Progenitor cell of endocrine pancreas (in vitro differentiated cells): ENCODE results near the gene MAP3K4. TPM values are rescaled to one million over a fixed set of nuclear protein-coding genes. Genes with fewer than 3 reads are reported as not detected.
"Not testable (repeated sequence)": the region's sequence is repeated elsewhere in the genome, so short reads cannot be mapped to it uniquely, and the experiment has no call there.

Experiments used
- DNase-seq: peaks from one replicate; pipeline ENCODE4 v3.0.0; 2021; ENCODE audit warnings: low spot score; ENCODE audit not compliant: unreplicated experiment
- H3K27ac Mint-ChIP-seq: 2 replicates; pipeline ENCODE4 v1.8.0; 2021; ENCODE audit warnings: mild to moderate bottlenecking, moderate library complexity, mixed read lengths
- H3K27me3 Mint-ChIP-seq: 2 replicates; pipeline ENCODE4 v1.8.0; 2021; ENCODE audit warnings: mixed read lengths
- H3K36me3 Mint-ChIP-seq: 2 replicates; pipeline ENCODE4 v1.8.0; 2022; ENCODE audit warnings: mixed read lengths; ENCODE audit not compliant: insufficient read depth
- H3K4me1 Mint-ChIP-seq: 2 replicates; pipeline ENCODE4 v1.8.0; 2021; ENCODE audit warnings: low read depth, mixed read lengths
- H3K4me3 Mint-ChIP-seq: 2 replicates; pipeline ENCODE4 v1.8.0; 2021; ENCODE audit warnings: low read depth, mild to moderate bottlenecking, moderate library complexity, mixed read lengths
- H3K9me3 Mint-ChIP-seq: 2 replicates; pipeline ENCODE4 v1.8.0; 2021; ENCODE audit warnings: low read depth, mixed read lengths
- total RNA-seq: library from RNA; stranded (reverse); gene quantifications from 2 replicates; pipeline ENCODE4 v1.2.1, GENCODE V29; 2021
- TF ChIP-seq, protein P1 (sequence below): fragments of 200-600 bp; sonication (generic); IDR thresholded peaks from one replicate; pipeline ENCODE4 v1.5.0; 2021; ENCODE audit warnings: antibody characterized with exemption, mild to moderate bottlenecking; ENCODE audit not compliant: unreplicated experiment

The MAP3K4 gene
- total RNA-seq, 1 donor from 2014 or later, result 68.1 TPM

DNA sequence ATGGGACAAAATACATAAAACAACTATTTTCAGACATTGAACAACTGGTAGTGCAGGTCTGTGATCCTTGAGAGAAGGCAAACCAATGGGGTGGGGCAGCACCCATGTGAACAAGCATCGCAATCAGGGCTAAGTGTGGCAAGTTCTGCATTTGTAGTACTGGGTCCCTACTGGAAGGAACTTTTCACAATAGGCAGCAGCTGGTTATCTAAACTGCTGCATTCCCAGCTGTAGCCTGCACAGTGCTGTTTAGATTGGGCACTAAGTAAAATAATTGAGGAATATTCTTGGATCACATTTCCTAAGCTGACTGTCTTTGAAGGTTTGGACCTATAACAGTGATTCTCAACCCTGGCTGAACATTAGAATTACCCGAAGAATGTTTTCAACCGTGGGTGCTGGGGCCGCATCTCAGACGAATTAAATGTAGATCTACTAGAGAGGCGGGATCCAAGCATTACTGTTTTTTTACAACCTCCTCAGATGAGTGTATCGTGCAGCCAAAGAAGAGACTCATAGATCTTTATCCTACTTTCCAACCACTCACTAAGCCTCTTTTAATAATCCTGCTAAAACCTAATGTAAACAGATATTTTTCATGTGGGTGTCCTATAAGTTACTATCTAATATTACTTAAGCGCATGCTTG lies 12.4 kb upstream of the MAP3K4 start:
- H3K4me3 Mint-ChIP-seq, result no peak overlapping the region
- peaks cover 15% of the 10 kb centered on the region for H3K9me3 Mint-ChIP-seq
- peaks cover 12% of the 10 kb centered on the region for H3K36me3 Mint-ChIP-seq
- no peaks in the 10 kb centered on the region for H3K4me1 Mint-ChIP-seq
- H3K27ac Mint-ChIP-seq, result no peak overlapping the region
- no peak for DNase-seq
- TF ChIP-seq, protein P1, sequence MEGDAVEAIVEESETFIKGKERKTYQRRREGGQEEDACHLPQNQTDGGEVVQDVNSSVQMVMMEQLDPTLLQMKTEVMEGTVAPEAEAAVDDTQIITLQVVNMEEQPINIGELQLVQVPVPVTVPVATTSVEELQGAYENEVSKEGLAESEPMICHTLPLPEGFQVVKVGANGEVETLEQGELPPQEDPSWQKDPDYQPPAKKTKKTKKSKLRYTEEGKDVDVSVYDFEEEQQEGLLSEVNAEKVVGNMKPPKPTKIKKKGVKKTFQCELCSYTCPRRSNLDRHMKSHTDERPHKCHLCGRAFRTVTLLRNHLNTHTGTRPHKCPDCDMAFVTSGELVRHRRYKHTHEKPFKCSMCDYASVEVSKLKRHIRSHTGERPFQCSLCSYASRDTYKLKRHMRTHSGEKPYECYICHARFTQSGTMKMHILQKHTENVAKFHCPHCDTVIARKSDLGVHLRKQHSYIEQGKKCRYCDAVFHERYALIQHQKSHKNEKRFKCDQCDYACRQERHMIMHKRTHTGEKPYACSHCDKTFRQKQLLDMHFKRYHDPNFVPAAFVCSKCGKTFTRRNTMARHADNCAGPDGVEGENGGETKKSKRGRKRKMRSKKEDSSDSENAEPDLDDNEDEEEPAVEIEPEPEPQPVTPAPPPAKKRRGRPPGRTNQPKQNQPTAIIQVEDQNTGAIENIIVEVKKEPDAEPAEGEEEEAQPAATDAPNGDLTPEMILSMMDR, result no peak
- H3K27me3 Mint-ChIP-seq, result no peaks in the 10 kb centered on the region

DNA sequence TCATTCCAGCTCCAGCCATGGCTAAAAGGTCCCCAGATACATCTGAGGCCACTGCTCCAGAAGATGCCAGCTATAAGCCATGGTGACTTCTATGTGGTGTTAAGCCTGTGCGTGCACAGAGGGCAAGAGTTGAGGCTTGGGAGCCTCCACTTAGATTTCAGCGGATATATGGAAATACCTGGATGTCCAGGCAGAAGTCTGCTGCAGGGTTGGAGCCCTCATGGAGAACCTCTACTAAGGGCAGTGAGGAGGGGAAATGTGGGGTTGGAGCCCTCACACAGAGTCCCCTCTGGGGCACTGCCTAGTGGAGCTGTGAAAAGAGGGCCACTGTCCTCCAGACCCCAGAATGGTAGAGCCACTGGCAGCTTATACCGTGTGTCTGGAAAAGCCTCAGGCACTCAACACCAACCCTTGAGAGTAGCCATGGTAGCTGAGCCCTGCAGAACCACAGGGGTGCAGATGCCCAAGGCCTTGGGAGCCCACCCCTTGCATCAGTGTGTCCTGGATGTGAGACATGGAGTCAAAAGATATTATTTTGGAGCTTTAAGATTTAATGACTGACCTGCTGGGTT lies 8.1 kb upstream of the MAP3K4 start:
- H3K27me3 Mint-ChIP-seq, H3K4me1 Mint-ChIP-seq, DNase-seq, H3K27ac Mint-ChIP-seq, H3K4me3 Mint-ChIP-seq: not testable (repeated sequence)
- Mint-ChIP-seq H3K9me3 (peaks cover 25% of the 10 kb centered on the region), H3K36me3 (peaks cover 15% of the 10 kb centered on the region)

DNA sequence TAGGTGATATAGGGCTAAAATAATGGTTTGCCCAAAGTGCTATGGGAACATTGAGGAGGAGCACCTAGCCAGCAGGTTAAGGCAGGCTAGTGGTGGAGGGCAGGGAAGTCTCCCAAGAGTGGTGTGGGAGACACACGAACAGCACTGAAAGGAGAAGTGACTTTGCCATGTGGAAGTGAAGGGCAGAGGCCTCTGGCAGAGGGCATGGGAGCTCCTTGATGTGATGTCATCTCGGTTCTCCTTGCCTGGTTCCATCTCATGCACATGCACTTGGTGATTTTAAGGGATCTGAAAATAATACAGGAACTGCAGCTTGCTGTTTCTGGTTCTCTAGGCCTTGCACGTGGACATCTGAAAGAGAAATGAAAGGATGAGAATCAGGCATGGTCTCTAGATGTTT lies 4.7 kb upstream of the MAP3K4 start:
- H3K4me1 Mint-ChIP-seq, result peaks cover 3% of the 10 kb centered on the region

DNA sequence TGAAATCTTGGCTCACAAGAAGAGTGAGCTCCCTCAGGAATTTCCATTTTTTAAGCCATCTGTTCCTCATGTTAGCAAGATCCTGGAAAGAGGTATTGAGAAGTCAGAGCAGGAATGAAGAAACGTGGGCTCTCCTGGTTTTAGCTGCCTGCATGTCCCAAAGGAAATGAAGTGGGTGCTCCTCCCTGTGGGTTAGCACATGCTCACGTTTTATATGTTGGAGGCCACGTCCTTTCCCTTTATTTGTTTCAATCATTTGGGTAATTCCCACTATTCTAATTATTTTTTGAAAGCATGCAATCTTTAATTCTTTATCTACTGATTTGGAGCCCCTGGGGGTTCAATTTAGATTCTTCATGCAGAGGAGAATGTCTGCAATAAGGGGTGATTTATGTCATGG lies 4.3 kb upstream of the MAP3K4 start:
- peaks cover 3% of the 10 kb centered on the region for H3K4me1 Mint-ChIP-seq
- H3K27ac Mint-ChIP-seq, result no peak overlapping the region
- TF ChIP-seq, protein P1, result no peak
- DNase-seq, result no peak
- peaks cover 11% of the 10 kb centered on the region for H3K36me3 Mint-ChIP-seq
- H3K27me3 Mint-ChIP-seq, result no peaks in the 10 kb centered on the region
- peaks cover 19% of the 10 kb centered on the region for H3K9me3 Mint-ChIP-seq
- no peak overlapping the region for H3K4me3 Mint-ChIP-seq

More for the DNA sequence above, 4.7 kb upstream of the MAP3K4 start:
- H3K4me3 Mint-ChIP-seq, result no peak overlapping the region
- H3K36me3 Mint-ChIP-seq, result peaks cover 15% of the 10 kb centered on the region
- no peaks in the 10 kb centered on the region for H3K27me3 Mint-ChIP-seq
- H3K27ac Mint-ChIP-seq, result no peak overlapping the region
- H3K9me3 Mint-ChIP-seq, result peaks cover 22% of the 10 kb centered on the region
- no peak for DNase-seq
- TF ChIP-seq, protein P1, result no peak

DNA sequence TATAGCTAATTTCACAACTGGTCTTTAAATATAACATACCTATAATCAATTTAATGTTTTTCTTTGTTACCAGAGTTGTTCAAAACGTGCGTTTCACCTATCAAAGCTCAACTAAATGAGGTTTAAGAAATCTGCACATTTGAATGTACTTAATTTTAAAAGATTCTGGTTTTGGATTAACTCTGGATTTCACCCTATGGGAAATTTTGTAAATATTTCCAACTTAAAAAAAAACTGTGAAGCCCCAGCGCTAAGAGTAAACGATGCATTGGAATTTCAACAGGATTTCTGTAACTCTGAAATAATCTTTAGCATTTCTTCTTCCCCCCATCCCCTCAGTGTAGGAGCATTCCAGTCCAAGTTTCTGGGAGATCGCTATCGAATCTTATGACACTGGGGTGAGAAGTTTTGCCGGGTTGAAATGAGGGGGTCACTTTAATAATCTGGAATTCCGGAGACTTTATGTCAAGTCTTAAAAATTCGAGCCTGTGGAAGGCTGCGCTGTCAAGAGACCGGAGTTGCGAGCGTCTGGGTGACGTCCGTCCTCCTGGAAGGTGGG lies 643 bp upstream of the MAP3K4 start:
- no peaks in the 10 kb centered on the region for H3K36me3 Mint-ChIP-seq
- peak overlapping the region; percentile 95 for H3K27ac Mint-ChIP-seq
- TF ChIP-seq, protein P1, result no peak
- H3K27me3 Mint-ChIP-seq, result no peaks in the 10 kb centered on the region
- no peak for DNase-seq
- H3K9me3 Mint-ChIP-seq, result peaks cover 4% of the 10 kb centered on the region
- peak overlapping the region; percentile 82 for H3K4me3 Mint-ChIP-seq
- H3K4me1 Mint-ChIP-seq, result peaks cover 12% of the 10 kb centered on the region
